Measurements from ENCODE around the gene PPP1R16B. TPM values are rescaled to one million over a fixed set of nuclear protein-coding genes. Genes with fewer than 3 reads are reported as not detected.

The PPP1R16B gene
- total and polyA plus RNA-seq, 10 of the 15 experiments (the other 5 are each of a cell fraction or from before 2014, with no cell fraction given), result 13.4 to 90.2 (median 66.7) TPM

DNA sequence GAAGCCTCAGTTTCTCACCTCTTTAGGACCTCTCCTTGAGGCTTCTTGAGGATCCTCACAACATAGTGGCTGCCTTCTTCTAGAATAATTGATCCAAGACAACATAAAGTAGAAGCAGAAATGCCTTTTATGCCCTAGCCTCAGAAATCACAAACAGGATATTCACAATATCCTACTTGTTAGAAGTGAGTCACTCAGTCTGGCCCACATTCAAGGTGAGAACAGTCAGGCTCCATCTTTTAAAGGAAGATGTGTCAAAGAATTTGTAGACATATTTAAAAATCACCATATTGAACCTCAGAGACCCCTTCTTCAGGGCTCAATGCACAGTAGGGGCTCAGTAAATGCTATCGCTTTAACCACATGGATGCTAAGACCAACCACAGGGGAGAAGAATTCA is 99.9 kb downstream of the PPP1R16B start (continued):
- no peak for TF ChIP-seq REST (IDR thresholded peaks at IDR 0.05; ENCODE audit: low read depth, low read length)
- TF ChIP-seq HDAC2 (IDR thresholded peaks at IDR 0.05), result no peak
- no peak for TF ChIP-seq ZSCAN29 (IDR thresholded peaks at IDR 0.05)
- no peak for TF ChIP-seq TCF3 (IDR thresholded peaks at IDR 0.05; ENCODE audit: borderline replicate concordance, insufficient read depth, low read depth, low read length)
- TF ChIP-seq SIX5 (IDR thresholded peaks at IDR 0.05; ENCODE audit: low read depth, low read length, severe bottlenecking), result no peak
- TF ChIP-seq RELA (IDR thresholded peaks at IDR 0.05; ENCODE audit: borderline replicate concordance, partially characterized antibody), result no peak
- TF ChIP-seq, protein P1, sequence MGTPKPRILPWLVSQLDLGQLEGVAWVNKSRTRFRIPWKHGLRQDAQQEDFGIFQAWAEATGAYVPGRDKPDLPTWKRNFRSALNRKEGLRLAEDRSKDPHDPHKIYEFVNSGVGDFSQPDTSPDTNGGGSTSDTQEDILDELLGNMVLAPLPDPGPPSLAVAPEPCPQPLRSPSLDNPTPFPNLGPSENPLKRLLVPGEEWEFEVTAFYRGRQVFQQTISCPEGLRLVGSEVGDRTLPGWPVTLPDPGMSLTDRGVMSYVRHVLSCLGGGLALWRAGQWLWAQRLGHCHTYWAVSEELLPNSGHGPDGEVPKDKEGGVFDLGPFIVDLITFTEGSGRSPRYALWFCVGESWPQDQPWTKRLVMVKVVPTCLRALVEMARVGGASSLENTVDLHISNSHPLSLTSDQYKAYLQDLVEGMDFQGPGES (IDR thresholded peaks at IDR 0.05), result no peak
- TF ChIP-seq NR2C2 (IDR thresholded peaks at IDR 0.05; ENCODE audit: borderline replicate concordance, control insufficient read depth, insufficient read length, low read depth), result no peak

Data from GM12878 (cell line).